Fibroblast of lung (primary cell): ENCODE results near the gene GABARAPL2.

Experiments
- EZH2 ChIP-seq: IDR thresholded peaks from 2 replicates; pipeline ENCODE4 v1.5.1; 2012; ENCODE audit warnings: low read length, control low read depth, mild to moderate bottlenecking; ENCODE audit errors: missing control alignments
- TF ChIP-seq, protein P1 (sequence below), 2 donors: IDR thresholded peaks in 1 of 2; conservative IDR thresholded peaks in 1 of 2; 1 replicate in 1 of 2; 2 replicates in 1 of 2; pipeline ENCODE4 v1.5.1; 2011 to 2012; ENCODE audit warnings: low read length in 2 of 2, control low read depth in 1 of 2, inconsistent platforms in 1 of 2, low read depth in 1 of 2, mild to moderate bottlenecking in 1 of 2

DNA sequence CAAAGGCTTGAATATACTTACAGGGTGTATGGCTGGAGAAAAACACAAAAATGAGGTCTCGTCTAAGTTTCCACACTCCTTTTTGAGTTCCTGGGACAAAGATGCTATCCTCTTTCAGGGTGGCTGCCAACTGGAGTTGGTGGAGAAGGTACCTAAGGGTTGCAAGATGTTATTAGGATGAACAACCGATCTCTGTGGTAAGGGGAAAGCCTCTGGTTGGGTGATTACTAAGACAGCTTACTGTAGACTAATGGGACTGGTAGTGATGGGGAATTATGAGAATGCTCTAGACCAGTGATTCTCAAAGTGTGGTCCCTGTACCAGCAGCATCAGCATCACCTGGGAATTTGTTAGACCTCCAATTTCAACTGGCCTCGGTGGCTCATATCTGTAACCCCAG lies 50.9 kb downstream of the GABARAPL2 start:
- TF ChIP-seq, protein P1, sequence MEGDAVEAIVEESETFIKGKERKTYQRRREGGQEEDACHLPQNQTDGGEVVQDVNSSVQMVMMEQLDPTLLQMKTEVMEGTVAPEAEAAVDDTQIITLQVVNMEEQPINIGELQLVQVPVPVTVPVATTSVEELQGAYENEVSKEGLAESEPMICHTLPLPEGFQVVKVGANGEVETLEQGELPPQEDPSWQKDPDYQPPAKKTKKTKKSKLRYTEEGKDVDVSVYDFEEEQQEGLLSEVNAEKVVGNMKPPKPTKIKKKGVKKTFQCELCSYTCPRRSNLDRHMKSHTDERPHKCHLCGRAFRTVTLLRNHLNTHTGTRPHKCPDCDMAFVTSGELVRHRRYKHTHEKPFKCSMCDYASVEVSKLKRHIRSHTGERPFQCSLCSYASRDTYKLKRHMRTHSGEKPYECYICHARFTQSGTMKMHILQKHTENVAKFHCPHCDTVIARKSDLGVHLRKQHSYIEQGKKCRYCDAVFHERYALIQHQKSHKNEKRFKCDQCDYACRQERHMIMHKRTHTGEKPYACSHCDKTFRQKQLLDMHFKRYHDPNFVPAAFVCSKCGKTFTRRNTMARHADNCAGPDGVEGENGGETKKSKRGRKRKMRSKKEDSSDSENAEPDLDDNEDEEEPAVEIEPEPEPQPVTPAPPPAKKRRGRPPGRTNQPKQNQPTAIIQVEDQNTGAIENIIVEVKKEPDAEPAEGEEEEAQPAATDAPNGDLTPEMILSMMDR (conservative IDR thresholded peaks at IDR 0.05 in 1 of 2, IDR thresholded peaks at IDR 0.05 in 1 of 2; ENCODE audit: low read depth in 1 of 2, low read length in 2 of 2) = no peak
- TF ChIP-seq EZH2 = no peak
